Ishikawa (cell line): Measurements from ENCODE around the gene RNASEH2B.

Experiments used
- CEBPB ChIP-seq: IDR thresholded peaks from 2 replicates; pipeline ENCODE4 v1.6.1; 2012
- EP300 ChIP-seq: IDR thresholded peaks from 2 replicates; pipeline ENCODE4 v1.6.1; 2012; ENCODE audit warnings: borderline replicate concordance
- FOXM1 ChIP-seq: IDR thresholded peaks from 2 replicates; pipeline ENCODE4 v1.6.1; 2012; ENCODE audit warnings: low read depth, borderline replicate concordance
- MAX ChIP-seq: IDR thresholded peaks from 2 replicates; pipeline ENCODE4 v1.6.1; 2012
- NFIC ChIP-seq: IDR thresholded peaks from 2 replicates; pipeline ENCODE4 v1.6.1; 2012
- REST ChIP-seq: IDR thresholded peaks from 2 replicates; pipeline ENCODE4 v1.6.1; 2012; ENCODE audit warnings: low read depth, mild to moderate bottlenecking
- TAF1 ChIP-seq: IDR thresholded peaks from 2 replicates; pipeline ENCODE4 v1.6.1; 2012; ENCODE audit warnings: low read depth, mild to moderate bottlenecking
- YY1 ChIP-seq: IDR thresholded peaks from 2 replicates; pipeline ENCODE4 v1.6.1; 2012; ENCODE audit warnings: low read depth
- TF ChIP-seq, protein P1 (sequence below): IDR thresholded peaks from 2 replicates; pipeline ENCODE4 v1.6.1; 2012

DNA sequence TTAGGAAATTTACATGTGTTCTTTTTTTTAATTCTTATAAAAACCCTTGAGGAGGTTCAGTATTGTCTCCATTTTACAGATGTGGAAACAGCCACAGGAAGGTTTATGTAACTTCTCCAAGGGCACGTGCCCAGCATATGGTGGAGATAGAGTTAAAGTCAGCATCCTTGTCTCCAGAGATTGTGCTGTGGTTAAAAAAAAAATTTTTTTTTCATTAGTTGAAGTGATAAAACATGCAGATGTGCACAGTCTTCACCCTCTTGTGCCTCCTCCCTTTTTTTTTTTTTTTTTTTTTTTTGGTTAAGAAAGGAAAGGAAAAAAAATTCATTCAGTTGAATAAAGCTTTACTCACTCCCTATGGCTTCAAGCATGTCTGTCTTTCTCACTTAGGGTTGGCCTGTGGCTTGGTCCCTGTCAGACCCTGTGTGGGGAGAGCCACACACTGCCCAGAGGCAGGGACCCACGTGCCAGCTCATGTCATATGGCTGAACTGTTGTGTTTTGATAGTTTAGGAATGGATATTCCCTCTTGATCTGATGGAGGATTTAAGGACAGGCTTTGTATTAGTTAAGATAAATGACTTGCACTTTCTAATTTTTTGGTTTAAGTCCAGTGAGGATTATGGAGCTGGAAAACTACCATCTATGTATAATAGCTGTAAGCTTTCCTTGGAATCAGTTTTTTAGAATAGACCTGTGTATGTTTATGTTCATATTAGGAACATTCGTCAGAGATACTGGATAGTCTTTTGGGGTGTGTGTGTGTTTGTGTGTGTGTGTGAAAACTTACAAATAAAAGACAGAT, 19.3 kb downstream of the RNASEH2B start:
- TF ChIP-seq EP300, result no peak
- no peak for TF ChIP-seq MAX
- no peak for TF ChIP-seq CEBPB
- TF ChIP-seq YY1, result no peak
- TF ChIP-seq, protein P1, sequence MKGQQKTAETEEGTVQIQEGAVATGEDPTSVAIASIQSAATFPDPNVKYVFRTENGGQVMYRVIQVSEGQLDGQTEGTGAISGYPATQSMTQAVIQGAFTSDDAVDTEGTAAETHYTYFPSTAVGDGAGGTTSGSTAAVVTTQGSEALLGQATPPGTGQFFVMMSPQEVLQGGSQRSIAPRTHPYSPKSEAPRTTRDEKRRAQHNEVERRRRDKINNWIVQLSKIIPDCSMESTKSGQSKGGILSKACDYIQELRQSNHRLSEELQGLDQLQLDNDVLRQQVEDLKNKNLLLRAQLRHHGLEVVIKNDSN, result no peak
- TF ChIP-seq REST, result no peak
- TF ChIP-seq FOXM1, result no peak
- no peak for TF ChIP-seq NFIC
- no peak for TF ChIP-seq TAF1
